ENCODE data around the gene PHKB. TPM values are rescaled to one million over a fixed set of nuclear protein-coding genes. Genes with fewer than 3 reads are reported as not detected.

The PHKB gene
- total RNA-seq, 4 donors from 2014 or later = 74.1 to 126 (median 101) TPM

DNA sequence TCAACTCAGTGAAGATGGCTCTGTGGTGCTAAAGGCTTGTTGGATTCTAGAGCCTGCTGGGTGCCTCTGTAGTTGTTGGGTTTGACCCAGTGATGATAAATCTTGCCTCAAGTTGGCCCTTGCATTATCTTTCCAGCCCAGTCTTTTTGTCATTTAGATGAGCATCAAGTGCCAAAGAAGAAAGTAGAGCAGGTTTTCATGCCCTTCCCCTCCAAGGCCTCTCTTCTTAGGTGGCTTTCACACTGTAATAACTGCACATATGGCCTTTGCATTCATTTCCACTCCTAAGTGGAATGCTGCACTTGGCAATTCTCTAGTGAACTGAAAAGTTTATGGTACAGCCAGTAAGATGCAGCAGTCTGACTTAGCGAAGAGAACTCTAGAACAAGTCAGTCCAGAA, 165.1 kb downstream of the PHKB start:
- H3K27me3 ChIP-seq = no peaks in the 10 kb centered on the region

DNA sequence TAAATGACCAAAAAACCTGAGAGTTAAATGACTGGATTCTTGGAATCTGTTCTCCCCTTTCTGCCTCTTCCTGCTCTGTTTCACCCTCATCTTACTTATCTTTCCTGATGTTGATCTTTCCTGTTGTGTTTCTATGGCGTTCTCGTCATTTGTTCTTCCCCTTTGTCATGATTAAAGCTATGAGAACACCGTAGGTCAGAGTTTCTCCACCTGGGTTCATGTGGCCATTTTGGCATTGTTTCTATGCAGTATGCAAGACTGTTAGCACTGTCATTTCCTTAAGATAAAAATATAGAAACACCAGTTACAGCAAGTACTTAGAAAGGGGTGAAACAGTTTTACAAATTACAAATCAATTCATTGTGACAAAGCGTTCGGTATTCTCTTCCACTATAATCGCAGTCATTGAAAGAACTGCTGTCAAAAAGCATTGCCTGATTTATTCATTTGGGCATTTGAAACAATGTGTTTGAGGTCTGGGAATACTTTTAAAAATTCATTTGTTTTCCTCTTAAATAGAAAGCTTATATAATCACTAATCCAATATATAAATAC, 166.0 kb downstream of the PHKB start:
- H3K4me1 ChIP-seq = no peaks in the 10 kb centered on the region
- H3K27ac ChIP-seq = no peak overlapping the region
- H3K27me3 ChIP-seq = no peaks in the 10 kb centered on the region
- 81 to 83% methylated on average over 6 of the region's 6 CpGs for whole genome bisulfite sequencing, 2 donors (ENCODE audit: low coverage in 1 of 2)
- H3K4me3 ChIP-seq = no peak overlapping the region
- TF ChIP-seq, protein P1, sequence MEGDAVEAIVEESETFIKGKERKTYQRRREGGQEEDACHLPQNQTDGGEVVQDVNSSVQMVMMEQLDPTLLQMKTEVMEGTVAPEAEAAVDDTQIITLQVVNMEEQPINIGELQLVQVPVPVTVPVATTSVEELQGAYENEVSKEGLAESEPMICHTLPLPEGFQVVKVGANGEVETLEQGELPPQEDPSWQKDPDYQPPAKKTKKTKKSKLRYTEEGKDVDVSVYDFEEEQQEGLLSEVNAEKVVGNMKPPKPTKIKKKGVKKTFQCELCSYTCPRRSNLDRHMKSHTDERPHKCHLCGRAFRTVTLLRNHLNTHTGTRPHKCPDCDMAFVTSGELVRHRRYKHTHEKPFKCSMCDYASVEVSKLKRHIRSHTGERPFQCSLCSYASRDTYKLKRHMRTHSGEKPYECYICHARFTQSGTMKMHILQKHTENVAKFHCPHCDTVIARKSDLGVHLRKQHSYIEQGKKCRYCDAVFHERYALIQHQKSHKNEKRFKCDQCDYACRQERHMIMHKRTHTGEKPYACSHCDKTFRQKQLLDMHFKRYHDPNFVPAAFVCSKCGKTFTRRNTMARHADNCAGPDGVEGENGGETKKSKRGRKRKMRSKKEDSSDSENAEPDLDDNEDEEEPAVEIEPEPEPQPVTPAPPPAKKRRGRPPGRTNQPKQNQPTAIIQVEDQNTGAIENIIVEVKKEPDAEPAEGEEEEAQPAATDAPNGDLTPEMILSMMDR (IDR thresholded peaks at IDR 0.05) = no peak
- TF ChIP-seq POLR2AphosphoS5 (IDR thresholded peaks at IDR 0.05) (no peak), EP300 (IDR thresholded peaks at IDR 0.05; ENCODE audit: low read depth) (no peak), POLR2A (IDR thresholded peaks at IDR 0.05) (no peak)
- DNase-seq = no peak
- H3K36me3 ChIP-seq = no peaks in the 10 kb centered on the region
- intact Hi-C loops (cut with DNase I; ENCODE audit: low total_unique reads) = no loop called here
- in situ Hi-C loops (cut with MboI; ENCODE audit: low pct_ligation_motif_present in 1 of 4, low pct_unique_long_range_greater_than_20kb in 1 of 4, low sequenced_read_pairs in 3 of 4) = loop anchor here in 1 of 4 donors (25.0 kb wide), 1 partner anchor 110 kb away; no protein-coding TSS in a partner anchor
- no peaks in the 10 kb centered on the region for H3K9me3 ChIP-seq

More for the DNA sequence above, 165.1 kb downstream of the PHKB start:
- Histone ChIP-seq H3K4me1 (no peaks in the 10 kb centered on the region), H3K4me3 (no peak overlapping the region), H3K9me3 (no peaks in the 10 kb centered on the region), H3K36me3 (no peaks in the 10 kb centered on the region), H3K27ac (no peak overlapping the region)
- 94 to 100% methylated on average over 1 of the region's 1 CpG for WGBS, 2 donors (ENCODE audit: low coverage in 1 of 2)
- DNase-seq = no peak
- intact Hi-C loops (cut with DNase I; ENCODE audit: low total_unique reads) = no loop called here
- in situ Hi-C loops (cut with MboI; ENCODE audit: low pct_ligation_motif_present in 1 of 4, low pct_unique_long_range_greater_than_20kb in 1 of 4, low sequenced_read_pairs in 3 of 4) = loop anchor here in 1 of 4 donors (25.0 kb wide), 1 partner anchor 111 kb away; no protein-coding TSS in a partner anchor
- TF ChIP-seq, protein P1 (IDR thresholded peaks at IDR 0.05) = no peak
- no peak for TF ChIP-seq POLR2AphosphoS5 (IDR thresholded peaks at IDR 0.05)
- no peak for TF ChIP-seq EP300 (IDR thresholded peaks at IDR 0.05; ENCODE audit: low read depth)

DNA sequence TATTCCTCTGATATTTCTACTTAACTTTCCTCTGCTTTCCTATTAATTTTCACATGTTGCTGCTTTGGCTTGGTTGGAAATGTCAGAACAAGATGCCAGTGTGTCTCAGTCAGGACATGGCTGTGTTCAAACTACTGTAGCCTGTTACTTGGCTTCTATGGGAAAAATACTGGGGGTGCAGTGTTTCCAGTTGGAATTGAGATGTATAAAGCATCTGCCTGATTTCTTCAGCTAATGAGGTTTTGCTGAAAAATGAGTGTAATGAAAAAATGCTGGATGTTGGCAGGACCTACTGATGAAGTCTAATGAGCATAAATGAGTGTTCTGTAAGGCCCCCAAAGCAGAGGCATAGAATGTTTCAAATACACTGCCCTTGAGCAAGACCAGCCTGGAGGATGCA, 166.6 kb downstream of the PHKB start:
- no peaks in the 10 kb centered on the region for H3K36me3 ChIP-seq
- DNase-seq = no peak
- in situ Hi-C loops (cut with MboI; ENCODE audit: low pct_ligation_motif_present in 1 of 4, low pct_unique_long_range_greater_than_20kb in 1 of 4, low sequenced_read_pairs in 3 of 4) = loop anchor here in 1 of 4 donors (25.0 kb wide), 1 partner anchor 110 kb away; no protein-coding TSS in a partner anchor
- intact Hi-C loops (cut with DNase I; ENCODE audit: low total_unique reads) = no loop called here
- H3K9me3 ChIP-seq = no peaks in the 10 kb centered on the region
- no peak for TF ChIP-seq POLR2A (IDR thresholded peaks at IDR 0.05)
- no peak for TF ChIP-seq POLR2AphosphoS5 (IDR thresholded peaks at IDR 0.05)
- TF ChIP-seq EP300 (IDR thresholded peaks at IDR 0.05; ENCODE audit: low read depth) = no peak
- TF ChIP-seq, protein P1 (IDR thresholded peaks at IDR 0.05) = no peak
- no peak overlapping the region for H3K4me3 ChIP-seq
- H3K27ac ChIP-seq = no peak overlapping the region
- H3K4me1 ChIP-seq = no peaks in the 10 kb centered on the region
- no peaks in the 10 kb centered on the region for H3K27me3 ChIP-seq

DNA sequence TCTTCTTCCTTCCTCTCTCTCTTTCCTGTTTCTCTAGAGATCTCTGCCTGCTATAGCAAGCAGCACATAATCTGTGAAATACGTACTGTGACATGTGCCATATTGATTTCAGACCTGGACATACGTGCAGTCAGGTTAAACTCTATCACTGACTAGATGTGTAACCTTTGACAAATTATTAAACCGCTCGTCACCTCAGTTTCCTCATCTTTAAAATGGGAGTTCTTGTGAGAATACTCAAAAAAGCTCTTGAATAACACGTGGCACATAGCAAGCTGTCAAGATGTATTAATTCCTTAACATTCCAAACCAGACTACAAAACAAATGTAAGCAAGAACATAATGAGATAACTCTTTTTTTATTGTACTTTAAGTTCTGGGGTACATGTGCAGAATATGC, 170.0 kb downstream of the PHKB start:
- Histone ChIP-seq H3K4me3 (no peak overlapping the region), H3K4me1 (no peaks in the 10 kb centered on the region), H3K36me3 (no peaks in the 10 kb centered on the region), H3K27ac (no peak overlapping the region), H3K9me3 (no peaks in the 10 kb centered on the region), H3K27me3 (no peaks in the 10 kb centered on the region)
- WGBS, 2 donors (ENCODE audit: low coverage in 1 of 2) = 95% methylated on average over 4 to 5 of the region's 5 CpGs
- TF ChIP-seq POLR2A (IDR thresholded peaks at IDR 0.05) = no peak
- TF ChIP-seq, protein P1 (IDR thresholded peaks at IDR 0.05) = no peak
- TF ChIP-seq EP300 (IDR thresholded peaks at IDR 0.05; ENCODE audit: low read depth) = no peak
- no peak for TF ChIP-seq POLR2AphosphoS5 (IDR thresholded peaks at IDR 0.05)
- intact Hi-C loops (cut with DNase I; ENCODE audit: low total_unique reads) (no loop called here), in situ Hi-C loops (cut with MboI; ENCODE audit: low pct_ligation_motif_present in 1 of 4, low pct_unique_long_range_greater_than_20kb in 1 of 4, low sequenced_read_pairs in 3 of 4) (loop anchor here in 1 of 4 donors (25.0 kb wide), 1 partner anchor 106 kb away; no protein-coding TSS in a partner anchor)
- no peak for DNase-seq
